OCI-LY7 (cell line): Measurements from ENCODE around the gene SELPLG. TPM values are rescaled to one million over a fixed set of nuclear protein-coding genes. Genes with fewer than 3 reads are reported as not detected.

Experiments used
- BruUV-seq: library from RNA; stranded (reverse); fragments of 400-500 nt; replicated peaks from 2 replicates; lab custom pipeline; 2021; lab: Mats Ljungman, UMichigan
- CTCF ChIA-PET: fragments of 300-600 bp; sonication (Branson Sonifier 250); formaldehyde crosslinking; loops from one replicate; lab custom pipeline; 2022; ENCODE audit warnings: antibody characterized with exemption; ENCODE audit not compliant: unreplicated experiment; lab: Charles Lee
- POLR2A ChIA-PET: fragments of 300-600 bp; sonication (Branson Sonifier 250); formaldehyde crosslinking; loops from one replicate; lab custom pipeline; 2022; ENCODE audit warnings: antibody characterized with exemption; lab: Charles Lee
- DNase-seq: peaks from one replicate; pipeline ENCODE4 v3.0.0-alpha.2; 2015; ENCODE audit warnings: low spot score
- H2AFZ ChIP-seq: fragments of 200-600 bp; sonication (generic), shearing (Covaris generic); 2 replicates; pipeline ENCODE4 v1.6.1; 2014; ENCODE audit warnings: mild to moderate bottlenecking, antibody characterized with exemption, low read length, moderate library complexity
- H3K27ac ChIP-seq: fragments of 200-600 bp; sonication (generic); 2 replicates; pipeline ENCODE4 v1.5.1; 2014; ENCODE audit warnings: mixed run types, low read depth, mild to moderate bottlenecking, moderate library complexity, low read length, inconsistent platforms; ENCODE audit not compliant: poor library complexity, severe bottlenecking
- H3K36me3 ChIP-seq: fragments of 200-600 bp; sonication (generic); 2 replicates; pipeline ENCODE4 v1.6.1; 2014; ENCODE audit warnings: mild to moderate bottlenecking, antibody characterized with exemption, low read length, moderate library complexity, mixed read lengths; ENCODE audit not compliant: insufficient read depth
- H3K4me1 ChIP-seq: fragments of 200-600 bp; sonication (generic); 2 replicates; pipeline ENCODE4 v1.5.1; 2014; ENCODE audit warnings: mild to moderate bottlenecking, low read length; ENCODE audit not compliant: insufficient read depth, poor library complexity, severe bottlenecking
- H3K4me2 ChIP-seq: fragments of 200-600 bp; sonication (generic); 2 replicates; pipeline ENCODE4 v1.6.1; 2014; ENCODE audit warnings: mild to moderate bottlenecking, low read length
- H3K4me3 ChIP-seq: fragments of 200-600 bp; sonication (generic); 2 replicates; pipeline ENCODE4 v1.5.1; 2014; ENCODE audit warnings: mild to moderate bottlenecking, low read depth, low read length; ENCODE audit not compliant: poor library complexity, severe bottlenecking
- H3K79me2 ChIP-seq: fragments of 200-600 bp; sonication (generic); 2 replicates; pipeline ENCODE4 v1.6.1; 2016; ENCODE audit warnings: low read depth, mild to moderate bottlenecking, low read length, moderate library complexity, mixed read lengths; ENCODE audit not compliant: insufficient read depth
- H3K9me2 ChIP-seq: fragments of 200-600 bp; sonication (generic); 2 replicates; pipeline ENCODE4 v1.6.1; 2016; ENCODE audit warnings: mild to moderate bottlenecking, low read length, mixed read lengths; ENCODE audit not compliant: insufficient read depth
- H3K9me3 ChIP-seq: fragments of 200-600 bp; sonication (generic); 2 replicates; pipeline ENCODE4 v1.6.1; 2014; ENCODE audit warnings: mild to moderate bottlenecking, mixed run types, low read length, mixed read lengths
- H4K20me1 ChIP-seq: fragments of 200-600 bp; sonication (generic); 2 replicates; pipeline ENCODE4 v1.6.1; 2014; ENCODE audit warnings: mild to moderate bottlenecking, antibody characterized with exemption, low read length, moderate library complexity, mixed read lengths; ENCODE audit not compliant: insufficient read depth
- CTCF ChIP-seq: fragments of 200-600 bp; sonication (generic); conservative IDR thresholded peaks from 2 replicates; pipeline ENCODE4 v1.5.1; 2014; ENCODE audit warnings: mild to moderate bottlenecking, antibody characterized with exemption, low read length, moderate library complexity, mixed read lengths
- EZH2phosphoT487 ChIP-seq: fragments of 200-600 bp; sonication (generic); IDR thresholded peaks from 2 replicates; pipeline ENCODE4 v1.6.1; 2018; ENCODE audit warnings: low read depth, borderline replicate concordance, mild to moderate bottlenecking, mixed run types, antibody characterized with exemption, low read length, moderate library complexity, mixed read lengths
- intact Hi-C: fragments of 100-400 bp; cut with micrococcal nuclease; formaldehyde crosslinking; loops from one replicate; pipeline ENCODE4 v1.10.0; 2022; ENCODE audit not compliant: unreplicated experiment
- total RNA-seq, 2 experiments: library from RNA; depleted of rRNA in 1 of 2; stranded (reverse); fragments of >200 nt in 1 of 2; shearing (Covaris generic) in 1 of 2; gene quantifications; 2 replicates each; pipeline ENCODE4 v1.2.3, GENCODE V29; 2014 to 2022

Gene SELPLG
- total RNA-seq, 2 experiments from 2014 or later = 20.0 to 21.0 TPM

GRCh38 chr12:108589840-108590229 lies 43.9 kb downstream of the SELPLG start:
- intact Hi-C loops = no loop called here
- Histone ChIP-seq H2AFZ (no peak overlapping the region), H3K4me1 (no peaks in the 10 kb centered on the region), H3K4me2 (no peak overlapping the region), H3K27ac (no peak overlapping the region), H3K4me3 (no peak overlapping the region), H4K20me1 (no peaks in the 10 kb centered on the region), H3K9me3 (no peaks in the 10 kb centered on the region), H3K79me2 (no peaks in the 10 kb centered on the region), H3K36me3 (no peaks in the 10 kb centered on the region), H3K9me2 (no peaks in the 10 kb centered on the region)
- CTCF ChIA-PET = no interaction called here
- POLR2A ChIA-PET = interaction anchor here (0.6 kb wide), 2 partner anchors 25 to 366 kb away, joined by 3 to 8 read pairs; no protein-coding TSS in a partner anchor
- no TSS peak for BruUV-seq
- DNase-seq = no peak
- no peak for TF ChIP-seq CTCF

- H3K27ac ChIP-seq = no peak overlapping the region
- no peaks in the 10 kb centered on the region for H4K20me1 ChIP-seq
- POLR2A ChIA-PET = interaction anchor here (0.6 kb wide), 2 partner anchors 331 to 367 kb away, joined by 4 to 8 read pairs; no protein-coding TSS in a partner anchor
- H3K4me3 ChIP-seq = no peak overlapping the region
- no peaks in the 10 kb centered on the region for H3K79me2 ChIP-seq
- no peak overlapping the region for H2AFZ ChIP-seq
- no peak for DNase-seq
- no peaks in the 10 kb centered on the region for H3K4me1 ChIP-seq
- TF ChIP-seq CTCF (no peak), EZH2phosphoT487 (no peak)
- no peaks in the 10 kb centered on the region for H3K9me2 ChIP-seq
- intact Hi-C loops = no loop called here
- no peaks in the 10 kb centered on the region for H3K36me3 ChIP-seq
- no TSS peak for BruUV-seq
- no peaks in the 10 kb centered on the region for H3K9me3 ChIP-seq
- no peak overlapping the region for H3K4me2 ChIP-seq
- CTCF ChIA-PET = interaction anchor here (0.9 kb wide), 1 partner anchor 10 kb away, joined by 3 read pairs; no protein-coding TSS in a partner anchor
Observed at GRCh38 chr12:108589028-108589839, 44.5 kb downstream of the SELPLG start.

GRCh38 chr12:108587826-108588225 lies 45.9 kb downstream of the SELPLG start:
- Histone ChIP-seq H3K9me3 (no peaks in the 10 kb centered on the region), H3K4me3 (no peak overlapping the region), H3K36me3 (no peaks in the 10 kb centered on the region), H3K27ac (no peak overlapping the region), H3K9me2 (no peaks in the 10 kb centered on the region), H4K20me1 (no peaks in the 10 kb centered on the region), H3K79me2 (no peaks in the 10 kb centered on the region), H2AFZ (no peak overlapping the region), H3K4me2 (no peak overlapping the region), H3K4me1 (no peaks in the 10 kb centered on the region)
- intact Hi-C loops = no loop called here
- CTCF ChIA-PET = no interaction called here
- no peak for DNase-seq
- no peak for TF ChIP-seq CTCF
- TF ChIP-seq EZH2phosphoT487 = no peak
- POLR2A ChIA-PET = no interaction called here
- no TSS peak for BruUV-seq
